ENCODE measurements around the gene IFT88. TPM values are rescaled to one million over a fixed set of nuclear protein-coding genes. Genes with fewer than 3 reads are reported as not detected.

IFT88 gene
- total RNA-seq, 4 donors from 2014 or later: 7.9 to 47.5 (median 27.6) TPM

DNA sequence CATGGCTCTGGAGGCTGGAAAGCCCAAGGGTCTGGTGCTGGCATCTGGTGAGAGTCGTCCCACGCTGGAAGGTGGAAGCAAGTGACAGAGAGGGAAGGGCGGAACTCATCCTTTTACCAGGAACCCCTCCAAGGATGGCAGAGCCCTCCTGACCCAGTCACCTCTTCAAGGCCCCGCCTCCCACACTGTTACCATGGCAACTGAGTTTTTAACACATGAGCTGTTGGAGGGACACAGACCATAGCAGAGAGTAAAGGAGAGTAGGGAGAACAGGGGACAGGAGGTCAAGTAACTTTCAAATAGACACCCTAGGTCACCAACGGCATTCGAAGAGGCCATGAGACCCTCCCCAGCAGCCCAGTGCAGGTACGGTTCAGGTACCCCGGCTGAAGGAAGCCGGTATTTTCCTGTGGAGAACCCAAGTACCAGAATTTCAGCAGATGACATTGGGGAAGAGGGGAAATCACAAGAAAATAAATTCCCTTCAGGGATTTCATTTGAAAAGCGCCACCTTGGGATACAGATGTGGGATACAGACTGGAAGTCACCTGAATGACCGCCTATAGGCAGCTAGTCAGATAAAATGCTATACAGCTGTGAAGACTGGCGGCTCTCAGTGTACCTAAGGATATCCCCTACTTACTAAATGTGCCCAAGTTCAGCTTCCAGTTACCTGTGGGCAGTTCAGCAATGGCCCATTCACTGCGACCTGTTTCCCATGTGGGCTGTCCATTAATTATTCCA lies 144.5 kb downstream of the IFT88 start:
- TF ChIP-seq, protein P1, sequence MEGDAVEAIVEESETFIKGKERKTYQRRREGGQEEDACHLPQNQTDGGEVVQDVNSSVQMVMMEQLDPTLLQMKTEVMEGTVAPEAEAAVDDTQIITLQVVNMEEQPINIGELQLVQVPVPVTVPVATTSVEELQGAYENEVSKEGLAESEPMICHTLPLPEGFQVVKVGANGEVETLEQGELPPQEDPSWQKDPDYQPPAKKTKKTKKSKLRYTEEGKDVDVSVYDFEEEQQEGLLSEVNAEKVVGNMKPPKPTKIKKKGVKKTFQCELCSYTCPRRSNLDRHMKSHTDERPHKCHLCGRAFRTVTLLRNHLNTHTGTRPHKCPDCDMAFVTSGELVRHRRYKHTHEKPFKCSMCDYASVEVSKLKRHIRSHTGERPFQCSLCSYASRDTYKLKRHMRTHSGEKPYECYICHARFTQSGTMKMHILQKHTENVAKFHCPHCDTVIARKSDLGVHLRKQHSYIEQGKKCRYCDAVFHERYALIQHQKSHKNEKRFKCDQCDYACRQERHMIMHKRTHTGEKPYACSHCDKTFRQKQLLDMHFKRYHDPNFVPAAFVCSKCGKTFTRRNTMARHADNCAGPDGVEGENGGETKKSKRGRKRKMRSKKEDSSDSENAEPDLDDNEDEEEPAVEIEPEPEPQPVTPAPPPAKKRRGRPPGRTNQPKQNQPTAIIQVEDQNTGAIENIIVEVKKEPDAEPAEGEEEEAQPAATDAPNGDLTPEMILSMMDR (IDR thresholded peaks at IDR 0.05): no peak
- no peak for TF ChIP-seq POLR2A (IDR thresholded peaks at IDR 0.05)
- Histone ChIP-seq H3K27me3 (no peaks in the 10 kb centered on the region), H3K36me3 (no peaks in the 10 kb centered on the region), H3K4me3 (no peak overlapping the region), H3K4me1 (no peaks in the 10 kb centered on the region), H3K27ac (no peak overlapping the region), H3K9me3 (no peaks in the 10 kb centered on the region)
- no peak for DNase-seq
- intact Hi-C loops (cut with DNase I; ENCODE audit: low total_unique reads): loop anchor here (5.0 kb wide), 1 partner anchor 116 kb away; no protein-coding TSS in a partner anchor

DNA sequence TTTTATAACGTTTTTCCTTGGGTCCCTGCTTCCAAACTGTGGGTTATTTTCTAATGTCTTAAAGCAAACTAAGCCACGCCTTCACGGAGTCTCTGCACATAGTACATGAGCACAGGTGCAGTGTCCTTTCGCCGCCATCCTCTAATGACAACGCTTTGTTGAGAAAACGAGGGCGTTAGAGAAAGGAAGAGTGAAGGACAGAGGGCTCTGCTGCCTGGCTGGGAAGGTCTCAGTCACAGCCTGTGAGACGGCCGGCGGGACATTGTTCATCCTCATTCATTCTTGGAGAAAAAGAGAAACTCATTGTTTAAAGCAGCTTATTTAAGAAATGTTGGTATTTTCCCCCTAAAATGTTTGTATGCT lies 146.0 kb downstream of the IFT88 start:
- DNase-seq: no peak
- Histone ChIP-seq H3K9me3 (no peaks in the 10 kb centered on the region), H3K27ac (no peak overlapping the region), H3K4me3 (peak overlapping the region; percentile 2 to 4), H3K4me1 (no peaks in the 10 kb centered on the region), H3K27me3 (no peaks in the 10 kb centered on the region), H3K36me3 (no peaks in the 10 kb centered on the region)
- TF ChIP-seq, protein P1 (IDR thresholded peaks at IDR 0.05): no peak
- TF ChIP-seq POLR2A (IDR thresholded peaks at IDR 0.05): no peak
- intact Hi-C loops (cut with DNase I; ENCODE audit: low total_unique reads): loop anchor here (5.0 kb wide), 1 partner anchor 114 kb away; no protein-coding TSS in a partner anchor

DNA sequence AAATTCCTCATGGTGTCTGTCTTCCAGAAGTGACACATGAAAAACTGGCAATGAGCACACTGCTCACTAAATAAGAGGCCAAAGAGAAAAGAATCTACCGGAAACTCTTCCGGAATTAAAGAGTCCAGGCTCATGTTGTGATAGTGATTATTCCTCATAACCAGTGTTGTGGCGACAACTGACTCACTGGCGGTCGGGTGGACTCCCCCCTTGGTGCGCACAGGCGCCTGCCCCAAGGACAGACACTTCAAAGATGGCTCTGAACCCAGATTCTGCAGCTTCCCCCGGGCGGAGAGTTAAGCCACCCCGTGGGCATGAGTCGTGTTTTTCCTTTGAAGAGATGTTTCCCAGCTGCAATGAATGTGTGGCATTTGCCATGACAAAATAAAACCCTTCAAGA lies 146.8 kb downstream of the IFT88 start:
- Histone ChIP-seq H3K4me3 (no peak overlapping the region), H3K4me1 (no peaks in the 10 kb centered on the region), H3K9me3 (no peaks in the 10 kb centered on the region), H3K27me3 (no peaks in the 10 kb centered on the region), H3K36me3 (no peaks in the 10 kb centered on the region), H3K27ac (peak overlapping the region in 1 of 2 donors; percentile 48)
- no peak for DNase-seq
- intact Hi-C loops (cut with DNase I; ENCODE audit: low total_unique reads): loop anchor here (5.0 kb wide), 1 partner anchor 114 kb away; no protein-coding TSS in a partner anchor
- TF ChIP-seq, protein P1 (IDR thresholded peaks at IDR 0.05): no peak
- TF ChIP-seq POLR2A (IDR thresholded peaks at IDR 0.05): no peak

DNA sequence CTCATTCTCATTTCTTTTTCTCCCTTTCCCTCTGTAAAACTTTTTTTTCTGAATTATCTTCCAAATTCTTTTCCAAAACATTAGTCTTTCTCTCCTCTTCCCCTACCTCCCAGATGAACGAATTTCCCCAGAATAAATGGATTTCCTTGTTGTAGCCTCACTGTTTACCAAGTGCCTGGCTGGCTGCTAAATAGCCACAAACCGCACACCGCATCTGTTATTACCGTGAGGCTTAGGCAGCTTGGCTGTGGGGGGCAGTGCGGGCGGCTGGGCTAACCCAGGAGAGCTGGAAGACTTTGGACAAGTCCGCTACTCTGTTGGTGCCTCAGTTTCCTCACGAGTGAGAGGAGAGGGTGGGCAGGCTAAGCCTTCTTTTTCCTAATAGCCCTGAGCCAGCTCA lies 147.2 kb downstream of the IFT88 start:
- Histone ChIP-seq H3K4me1 (no peaks in the 10 kb centered on the region), H3K9me3 (no peaks in the 10 kb centered on the region), H3K36me3 (no peaks in the 10 kb centered on the region), H3K27ac (peak overlapping the region; percentile 48 to 68), H3K4me3 (no peak overlapping the region), H3K27me3 (no peaks in the 10 kb centered on the region)
- intact Hi-C loops (cut with DNase I; ENCODE audit: low total_unique reads): loop anchor here (5.0 kb wide), 1 partner anchor 113 kb away; no protein-coding TSS in a partner anchor
- no peak for TF ChIP-seq POLR2A (IDR thresholded peaks at IDR 0.05)
- TF ChIP-seq, protein P1 (IDR thresholded peaks at IDR 0.05): no peak
- DNase-seq: no peak

DNA sequence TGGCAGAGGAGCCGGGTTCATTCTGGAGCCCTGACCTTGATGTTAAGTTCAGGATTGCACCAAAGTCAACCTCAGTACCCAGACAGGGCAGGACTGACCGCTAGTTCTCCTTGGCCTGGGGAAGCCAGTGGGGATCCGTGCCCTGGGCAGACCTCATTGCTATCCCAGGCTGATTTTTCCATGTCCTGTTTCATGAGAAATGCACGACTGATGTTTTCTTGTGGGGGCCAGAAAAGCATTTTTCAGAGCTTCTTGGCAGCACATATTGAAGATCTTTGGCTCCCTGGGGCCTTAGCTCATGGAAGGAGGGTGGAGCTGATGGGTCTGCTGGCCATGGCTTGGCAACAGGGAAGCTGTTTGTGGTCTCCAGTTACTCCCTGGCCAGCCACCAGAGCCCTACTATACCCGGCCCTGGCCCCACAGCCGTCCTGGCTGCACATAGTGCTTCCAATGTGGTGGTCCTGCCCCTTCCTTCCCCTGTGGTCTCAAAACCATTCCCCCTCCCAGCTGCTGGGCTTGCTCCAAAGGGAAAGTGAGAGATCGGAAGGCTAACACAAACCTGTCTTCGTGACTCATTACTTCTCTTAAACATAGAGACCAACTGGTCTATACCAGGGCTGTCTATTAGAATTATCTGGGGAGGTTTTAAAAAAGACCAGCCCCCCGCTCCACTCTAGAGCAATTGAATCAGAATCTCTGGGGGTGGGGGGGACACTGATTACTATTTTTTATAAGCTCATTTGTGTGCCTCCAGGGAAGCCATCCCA lies 147.8 kb downstream of the IFT88 start:
- H3K36me3 ChIP-seq: no peaks in the 10 kb centered on the region
- intact Hi-C loops (cut with DNase I; ENCODE audit: low total_unique reads): loop anchor here (5.0 kb wide), 1 partner anchor 113 kb away; no protein-coding TSS in a partner anchor
- peak overlapping the region; percentile 48 to 68 for H3K27ac ChIP-seq
- no peak overlapping the region for H3K4me3 ChIP-seq
- no peaks in the 10 kb centered on the region for H3K4me1 ChIP-seq
- peak in 1 of 2 donors; percentile 44 for DNase-seq
- TF ChIP-seq, protein P1 (IDR thresholded peaks at IDR 0.05): no peak
- TF ChIP-seq POLR2A (IDR thresholded peaks at IDR 0.05): no peak
- no peaks in the 10 kb centered on the region for H3K27me3 ChIP-seq
- H3K9me3 ChIP-seq: no peaks in the 10 kb centered on the region

All from uterus (tissue), 4 donors.